HUES6 (cell line): ENCODE data around the gene PPP1R12C.

Experiments
- H3K27ac ChIP-seq: 2 replicates; pipeline ENCODE4 v1.7.0; 2013; ENCODE audit warnings: low read depth, mild to moderate bottlenecking, low read length, inconsistent platforms
- H3K27me3 ChIP-seq: 2 replicates; pipeline ENCODE4 v1.6.1; 2013; ENCODE audit warnings: low read length; ENCODE audit not compliant: control insufficient read depth, insufficient read depth
- H3K36me3 ChIP-seq: 2 replicates; pipeline ENCODE4 v1.6.1; 2013; ENCODE audit warnings: low read length; ENCODE audit not compliant: control insufficient read depth, insufficient read depth
- H3K4me1 ChIP-seq: 2 replicates; pipeline ENCODE4 v1.6.1; 2013; ENCODE audit warnings: low read length; ENCODE audit not compliant: control insufficient read depth, insufficient read depth
- H3K4me3 ChIP-seq: 2 replicates; pipeline ENCODE4 v1.5.1; 2013; ENCODE audit warnings: low read depth, low read length
- H3K9ac ChIP-seq: one replicate; pipeline ENCODE4 v1.6.1; 2013; ENCODE audit warnings: mild to moderate bottlenecking, low read length
- H3K9me3 ChIP-seq: 2 replicates; pipeline ENCODE4 v1.6.1; 2013; ENCODE audit warnings: low read depth, low read length; ENCODE audit not compliant: control insufficient read depth, insufficient read depth

The PPP1R12C gene

GRCh38 chr19:55116859-55117662, at the start of gene PPP1R12C:
Gene PPP1R12C (minus strand): TSS chr19:55117637. CDS start chr19:55117543, 94 bp downstream.
- Histone ChIP-seq H3K4me1 (peaks cover 24% of the 10 kb centered on the region), H3K4me3 (peak within 1 kb of the TSS; percentile 98), H3K9ac (peak within 1 kb of the TSS; percentile 70), H3K9me3 (no peaks in the 10 kb centered on the region), H3K27ac (no peak within 1 kb of the TSS), H3K27me3 (no peaks in the 10 kb centered on the region), H3K36me3 (peaks cover 3% of the 10 kb centered on the region; the same call in 1 of the 2 replicates)

GRCh38 chr19:55166530-55167268, 49.3 kb upstream of the PPP1R12C start, which contains the start of gene DNAAF3:
Gene DNAAF3 (minus strand): TSS chr19:55166613. CDS start chr19:55166413, 200 bp downstream.
- no peaks in the 10 kb centered on the region for H3K9me3 ChIP-seq
- peaks cover 50% of the 10 kb centered on the region for H3K27me3 ChIP-seq
- peak within 1 kb of the TSS; percentile 93 for H3K27ac ChIP-seq

DNA sequence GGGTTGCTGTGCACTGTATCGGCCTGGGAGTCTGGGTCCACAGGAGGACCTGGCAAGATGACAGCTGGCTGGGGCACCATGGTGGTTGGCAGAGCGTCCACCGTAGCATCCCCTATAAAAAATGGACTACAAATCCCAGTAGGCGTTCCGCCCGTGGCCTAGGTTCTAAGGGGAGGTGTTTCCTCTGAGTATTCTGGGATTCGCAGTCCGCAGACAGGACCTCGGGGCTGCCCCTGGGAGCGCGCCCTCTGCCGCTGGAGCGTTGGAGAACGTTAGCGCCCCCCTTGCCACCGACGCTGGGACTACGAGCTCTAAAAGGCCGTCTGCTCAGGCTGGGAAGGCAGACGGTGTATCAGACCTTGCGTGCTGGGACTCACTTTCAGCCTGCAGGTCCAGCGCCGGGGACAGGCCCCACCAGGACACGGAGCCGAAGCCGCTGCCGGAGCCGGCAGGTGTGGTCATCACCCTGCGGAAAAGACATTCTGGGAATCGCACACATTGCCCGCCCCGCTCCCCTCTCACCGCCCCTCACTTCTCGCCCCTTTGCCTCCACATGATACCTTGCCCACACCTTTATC, 48.6 kb upstream of the PPP1R12C start:
- Histone ChIP-seq H3K4me1 (no peaks in the 10 kb centered on the region; the same call in 1 of the 2 replicates), H3K27me3 (peaks cover 50% of the 10 kb centered on the region), H3K36me3 (no peaks in the 10 kb centered on the region), H3K27ac (no peak overlapping the region), H3K4me3 (peak overlapping the region; percentile 67), H3K9ac (no peak overlapping the region), H3K9me3 (no peaks in the 10 kb centered on the region)

More at GRCh38 chr19:55166530-55167268, 49.3 kb upstream of the PPP1R12C start, which contains the start of gene DNAAF3:
- Histone ChIP-seq H3K4me3 (peak within 1 kb of the TSS; percentile 67), H3K9ac (peak within 1 kb of the TSS; percentile 88), H3K36me3 (no peaks in the 10 kb centered on the region), H3K4me1 (no peaks in the 10 kb centered on the region; the same call in 1 of the 2 replicates)

GRCh38 chr19:55161571-55162322, 44.3 kb upstream of the PPP1R12C start:
- peaks cover 25% of the 10 kb centered on the region for H3K4me1 ChIP-seq
- H3K9ac ChIP-seq: no peak overlapping the region
- H3K9me3 ChIP-seq: no peaks in the 10 kb centered on the region
- H3K36me3 ChIP-seq: no peaks in the 10 kb centered on the region
- no peak overlapping the region for H3K27ac ChIP-seq
- peak overlapping the region; percentile 60 for H3K4me3 ChIP-seq
- H3K27me3 ChIP-seq: peaks cover 31% of the 10 kb centered on the region

DNA sequence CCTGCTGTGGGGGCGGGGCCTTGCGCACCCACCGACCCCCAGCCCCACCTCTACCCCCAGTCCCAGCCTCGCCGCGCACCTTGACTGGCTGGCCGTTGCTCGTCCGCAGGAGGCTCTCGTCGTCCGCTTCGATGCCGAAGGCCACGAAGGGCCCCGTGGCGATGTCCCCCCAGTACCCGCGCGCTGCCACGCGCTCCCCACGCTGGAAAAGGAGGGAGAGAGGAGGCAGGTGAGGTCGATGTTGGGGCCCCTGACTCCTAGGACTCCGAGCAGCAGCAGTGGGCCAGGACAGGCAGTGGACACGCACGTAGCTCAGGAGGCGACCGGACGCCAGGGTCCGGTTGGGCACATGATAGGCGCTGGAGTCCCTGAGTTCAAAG, 43.5 kb upstream of the PPP1R12C start:
- H3K36me3 ChIP-seq: no peaks in the 10 kb centered on the region
- no peak overlapping the region for H3K27ac ChIP-seq
- H3K9me3 ChIP-seq: no peaks in the 10 kb centered on the region
- peaks cover 25% of the 10 kb centered on the region for H3K4me1 ChIP-seq
- peak overlapping the region; percentile 60 for H3K4me3 ChIP-seq
- H3K9ac ChIP-seq: no peak overlapping the region
- H3K27me3 ChIP-seq: peaks cover 31% of the 10 kb centered on the region

DNA sequence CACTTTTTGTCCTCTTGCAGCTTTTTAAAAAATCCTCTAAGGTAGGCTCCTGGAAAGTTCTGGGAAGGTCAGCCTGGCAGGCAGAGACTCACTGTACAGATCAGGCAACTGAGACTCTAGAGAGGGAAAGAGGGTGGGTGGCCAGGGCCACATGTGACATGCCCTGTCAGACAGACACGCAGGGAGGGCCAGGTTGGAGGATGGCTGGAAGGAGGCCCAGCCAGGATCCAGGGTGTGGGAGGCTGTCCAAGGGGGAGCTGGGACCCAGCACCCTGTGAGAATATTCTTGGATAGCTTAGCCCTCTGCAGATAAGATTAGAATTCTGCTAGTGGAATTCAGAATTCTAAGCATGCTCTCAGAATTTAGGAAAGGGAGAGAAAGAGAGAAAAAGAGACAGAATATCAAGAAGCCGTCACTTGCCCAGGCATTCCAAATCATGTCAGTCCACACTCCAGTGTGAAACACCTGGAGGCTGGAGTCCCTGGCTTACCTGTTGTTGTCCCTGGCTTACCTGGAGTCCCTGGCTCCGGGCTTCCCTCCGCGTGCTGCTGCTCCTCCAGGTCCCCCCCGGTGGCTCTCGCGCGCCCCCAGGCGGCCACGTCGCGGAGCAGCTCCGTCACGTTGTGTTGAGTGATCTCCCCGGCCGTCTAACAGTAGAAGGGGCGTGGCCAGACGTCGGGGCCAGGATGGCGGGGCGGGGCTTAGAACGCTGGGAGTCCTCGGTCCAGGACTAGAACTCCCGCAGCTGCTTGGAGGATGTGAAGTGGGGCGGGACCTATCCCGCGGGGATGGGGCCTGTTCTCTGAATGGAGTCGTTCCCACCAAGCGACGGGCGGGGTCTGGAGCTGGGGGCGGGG, 42.9 kb upstream of the PPP1R12C start:
- Histone ChIP-seq H3K4me1 (peaks cover 25% of the 10 kb centered on the region), H3K36me3 (no peaks in the 10 kb centered on the region), H3K27me3 (peaks cover 31% of the 10 kb centered on the region), H3K9ac (no peak overlapping the region), H3K27ac (no peak overlapping the region), H3K4me3 (peak overlapping the region; percentile 60), H3K9me3 (no peaks in the 10 kb centered on the region)

DNA sequence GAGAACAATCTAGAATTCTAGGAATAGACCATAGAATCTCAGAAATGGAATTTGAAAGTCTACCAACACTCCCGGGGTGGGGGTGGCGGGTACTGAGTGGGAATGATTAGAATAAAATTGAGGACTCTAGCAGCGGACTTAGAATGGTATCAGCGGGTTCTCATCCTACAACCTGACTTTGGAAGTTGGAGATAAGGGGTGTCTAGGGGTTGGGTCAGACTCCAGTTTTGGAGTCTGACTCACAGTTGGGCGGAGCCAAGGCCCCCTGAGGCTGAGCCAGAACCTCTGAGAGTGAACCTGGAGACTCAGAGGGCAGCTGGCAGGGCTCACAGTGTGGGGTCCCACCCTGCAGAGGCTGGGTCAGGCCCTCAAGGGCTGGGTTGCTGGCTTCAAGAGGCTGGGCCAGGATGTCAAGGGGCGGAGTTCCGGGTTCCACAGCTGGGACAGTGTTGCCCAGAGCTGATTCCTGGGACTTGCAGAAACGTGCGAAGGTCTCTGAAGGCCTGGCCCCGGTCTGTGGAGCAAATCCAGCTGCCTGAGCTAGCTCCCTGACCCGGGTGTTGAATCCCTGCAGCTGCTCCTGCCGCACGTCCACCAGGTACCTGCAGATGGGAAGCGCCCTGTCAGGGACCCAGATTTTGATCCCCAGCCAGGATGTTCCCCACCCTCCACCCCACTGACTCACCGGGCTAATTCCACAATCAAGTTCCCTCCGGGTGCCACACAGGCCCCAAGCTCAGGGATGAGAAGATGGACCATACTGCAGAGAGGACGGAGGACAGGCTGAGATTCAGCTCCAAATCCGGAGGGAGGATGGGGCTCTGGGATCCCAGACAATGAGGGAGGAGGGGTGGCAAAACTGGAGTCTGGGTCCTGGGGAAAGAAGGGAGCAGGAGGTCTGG, 41.7 kb upstream of the PPP1R12C start:
- peaks cover 31% of the 10 kb centered on the region for H3K27me3 ChIP-seq

DNA sequence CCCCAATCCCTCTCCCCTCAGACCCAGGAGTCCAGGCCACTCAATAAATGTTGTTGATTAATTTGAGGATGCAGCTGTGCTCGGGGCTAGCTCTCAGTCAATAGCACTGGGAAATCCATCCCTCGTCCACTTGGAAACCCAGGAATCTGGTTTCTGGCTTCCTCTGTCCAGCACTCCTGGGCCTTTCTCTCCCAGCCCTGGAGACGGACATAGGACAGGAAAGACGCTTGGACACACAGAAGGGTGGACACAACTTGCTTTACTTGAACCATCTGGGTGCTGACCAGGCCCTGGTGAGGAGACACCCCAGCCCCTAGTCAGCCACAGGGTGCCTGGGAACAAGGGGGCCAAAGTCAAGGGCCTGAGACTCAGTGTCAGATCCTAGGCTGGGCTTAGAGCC, 41.0 kb upstream of the PPP1R12C start:
- Histone ChIP-seq H3K27ac (no peak overlapping the region), H3K36me3 (0 out of 2 replicates have a peak, but pooled peaks cover 2% of the 10 kb centered on the region), H3K4me3 (no peak overlapping the region), H3K27me3 (peaks cover 29% of the 10 kb centered on the region), H3K9me3 (no peaks in the 10 kb centered on the region), H3K9ac (no peak overlapping the region), H3K4me1 (peaks cover 25% of the 10 kb centered on the region)

More for the DNA sequence above, 41.7 kb upstream of the PPP1R12C start:
- H3K4me3 ChIP-seq: peak overlapping the region; percentile 22; the same call in 1 of the 2 replicates
- H3K9me3 ChIP-seq: no peaks in the 10 kb centered on the region
- no peak overlapping the region for H3K27ac ChIP-seq
- H3K4me1 ChIP-seq: peaks cover 25% of the 10 kb centered on the region
- H3K9ac ChIP-seq: no peak overlapping the region
- no peaks in the 10 kb centered on the region for H3K36me3 ChIP-seq
